HG02678 (cell line): Measurements from ENCODE around the gene MERTK.
A peak's percentile ranks its signal among the peaks of the same experiment; 100 is the strongest.
"Not testable (repeated sequence)": the region's sequence is repeated elsewhere in the genome, so short reads cannot be mapped to it uniquely, and the experiment has no call there.

ENCODE experiments used
- ATAC-seq: cut with Tn5 transposase; IDR thresholded peaks from one replicate; pipeline ENCODE4 v1.9.1; 2021; ENCODE audit warnings: mild to moderate bottlenecking, moderate library complexity; ENCODE audit not compliant: unreplicated experiment

The MERTK gene

DNA sequence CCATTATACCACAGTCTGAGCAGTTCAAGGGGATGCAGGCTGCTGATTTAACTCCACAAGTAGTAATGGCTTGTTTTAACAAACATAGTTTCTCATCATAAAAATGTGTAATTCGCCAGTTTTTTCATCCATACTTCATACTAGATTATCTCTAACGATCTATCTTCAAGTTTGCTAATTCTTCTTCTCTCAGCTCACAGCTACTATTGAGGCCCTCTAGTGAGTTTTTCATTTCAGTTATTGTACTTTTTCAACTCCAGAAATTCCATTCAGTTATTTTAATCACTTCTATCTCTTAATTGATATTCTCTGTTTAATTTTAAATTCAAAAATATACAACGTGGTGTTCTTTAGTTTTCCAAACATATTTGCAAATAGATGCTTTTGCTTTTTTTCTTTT is 136.5 kb downstream of the MERTK start:
- no peak for ATAC-seq

DNA sequence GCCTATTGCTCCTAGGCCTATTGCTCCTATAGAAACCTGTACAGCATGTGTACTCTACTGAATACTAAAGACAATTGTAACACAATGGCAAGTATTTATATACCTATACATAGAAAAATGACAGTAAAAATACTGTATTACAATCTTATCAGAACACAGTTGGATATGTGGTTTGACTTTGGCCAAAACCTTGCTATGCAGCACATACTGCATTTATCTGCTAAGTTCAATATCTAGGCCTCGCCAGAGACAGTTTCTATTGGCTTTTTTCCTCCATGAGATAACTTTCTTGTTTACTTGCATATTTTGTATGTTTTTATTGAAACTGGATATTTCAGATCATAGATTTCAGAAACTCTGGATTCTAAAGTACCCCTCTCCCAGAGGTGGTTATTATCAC is 137.4 kb downstream of the MERTK start:
- no peak for ATAC-seq

DNA sequence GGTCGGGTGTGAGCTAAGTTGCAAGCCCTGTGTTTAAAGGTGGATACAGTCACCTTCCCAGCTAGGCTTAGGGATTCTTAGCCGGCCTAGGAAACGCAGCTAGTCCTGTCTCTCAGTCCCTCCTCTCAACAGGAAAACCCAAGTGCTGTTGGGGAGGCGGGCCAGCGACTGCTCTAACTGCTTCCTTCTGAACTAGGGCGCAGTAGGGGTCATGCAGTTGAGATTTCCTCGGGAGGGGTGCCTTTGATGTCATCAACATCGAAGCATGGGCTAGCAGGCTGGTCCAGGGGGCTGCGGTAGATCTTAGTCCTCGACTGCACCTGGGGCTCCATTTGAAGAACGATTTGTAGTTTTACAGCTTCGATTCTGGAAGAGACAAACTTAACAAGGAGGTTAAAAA is 141.1 kb downstream of the MERTK start:
- ATAC-seq = not testable (repeated sequence)

DNA sequence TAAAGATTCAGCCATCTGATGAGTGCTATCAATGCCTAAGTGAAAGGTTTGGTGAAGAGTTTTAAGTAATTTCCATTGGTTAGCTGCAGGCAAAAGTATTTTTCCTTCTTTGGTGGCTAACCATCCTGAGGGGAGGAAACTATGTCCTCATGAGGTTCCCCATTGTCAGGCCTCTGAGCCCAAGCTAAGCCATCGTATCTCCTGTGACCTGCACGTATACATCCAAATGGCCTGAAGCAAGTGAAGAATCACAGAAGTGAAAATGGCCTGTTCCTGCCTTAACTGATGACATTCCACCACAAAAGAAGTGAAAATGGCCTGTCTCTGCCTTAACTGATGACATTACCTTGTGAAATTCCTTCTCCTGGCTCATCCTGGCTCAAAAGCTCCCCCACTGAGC is 141.7 kb downstream of the MERTK start:
- ATAC-seq = not testable (repeated sequence)

DNA sequence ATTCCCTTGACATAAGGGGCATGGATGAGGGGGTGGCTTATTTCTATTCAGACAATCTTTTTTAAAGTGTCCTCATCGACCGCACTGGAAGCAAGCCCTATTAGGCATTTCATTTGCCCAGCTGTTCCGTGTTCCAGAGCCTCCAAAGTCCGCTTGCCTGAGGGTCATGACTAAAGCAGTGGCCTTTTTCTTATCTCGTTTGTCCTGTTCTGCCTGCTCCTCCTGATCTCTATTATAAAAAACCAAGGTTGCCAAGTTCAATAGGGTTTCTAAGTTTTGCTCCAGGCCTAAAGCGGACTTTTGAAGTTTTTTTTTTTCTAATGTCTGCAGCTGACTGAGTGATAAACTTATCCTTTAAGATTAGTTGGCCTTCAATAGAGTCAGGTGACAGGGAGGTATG is 143.1 kb downstream of the MERTK start:
- not testable (repeated sequence) for ATAC-seq

DNA sequence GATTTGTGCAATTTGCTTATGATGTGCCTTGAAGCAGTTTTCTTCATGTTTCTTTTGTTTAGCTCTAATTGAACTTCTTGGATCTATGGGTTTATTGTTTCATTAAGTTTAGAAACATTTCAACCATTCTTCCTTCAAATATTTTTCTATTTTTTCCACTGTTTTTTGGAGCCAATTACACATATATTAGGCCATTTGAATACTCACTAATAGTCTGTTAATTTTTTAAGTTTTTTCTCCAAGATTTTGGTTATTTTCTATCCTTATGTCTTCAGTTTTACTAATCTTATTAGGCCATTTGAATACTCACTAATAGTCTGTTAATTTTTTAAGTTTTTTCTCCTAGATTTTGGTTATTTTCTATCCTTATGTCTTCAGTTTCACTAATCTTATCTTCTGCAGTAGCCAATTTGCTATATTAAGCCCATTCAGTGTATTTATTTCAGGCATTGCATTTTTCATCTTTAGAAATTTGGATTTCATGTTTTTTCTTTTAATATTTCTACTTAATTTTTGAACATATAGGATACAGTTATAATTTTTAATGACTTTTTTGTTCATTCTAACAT is 147.1 kb downstream of the MERTK start:
- no peak for ATAC-seq

DNA sequence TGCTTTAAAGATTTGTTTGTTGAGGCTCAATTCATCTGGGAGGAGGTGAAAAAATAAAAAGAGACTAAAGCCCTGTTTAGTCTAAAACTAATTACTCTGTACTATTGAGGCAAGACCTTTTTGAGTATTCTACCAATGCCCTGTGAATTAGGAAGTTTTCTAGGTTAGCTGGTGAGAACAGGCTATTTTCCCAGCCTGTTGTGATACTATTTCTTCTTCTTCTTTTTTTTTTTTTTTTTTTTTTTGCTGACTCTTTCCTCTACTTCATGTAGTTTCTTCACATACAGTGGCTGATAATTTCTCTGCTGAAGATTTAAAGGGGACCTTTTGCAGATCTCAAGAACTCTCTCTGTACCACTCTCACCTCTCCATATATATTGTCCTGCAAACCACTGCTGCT is 147.8 kb downstream of the MERTK start:
- ATAC-seq = no peak

DNA sequence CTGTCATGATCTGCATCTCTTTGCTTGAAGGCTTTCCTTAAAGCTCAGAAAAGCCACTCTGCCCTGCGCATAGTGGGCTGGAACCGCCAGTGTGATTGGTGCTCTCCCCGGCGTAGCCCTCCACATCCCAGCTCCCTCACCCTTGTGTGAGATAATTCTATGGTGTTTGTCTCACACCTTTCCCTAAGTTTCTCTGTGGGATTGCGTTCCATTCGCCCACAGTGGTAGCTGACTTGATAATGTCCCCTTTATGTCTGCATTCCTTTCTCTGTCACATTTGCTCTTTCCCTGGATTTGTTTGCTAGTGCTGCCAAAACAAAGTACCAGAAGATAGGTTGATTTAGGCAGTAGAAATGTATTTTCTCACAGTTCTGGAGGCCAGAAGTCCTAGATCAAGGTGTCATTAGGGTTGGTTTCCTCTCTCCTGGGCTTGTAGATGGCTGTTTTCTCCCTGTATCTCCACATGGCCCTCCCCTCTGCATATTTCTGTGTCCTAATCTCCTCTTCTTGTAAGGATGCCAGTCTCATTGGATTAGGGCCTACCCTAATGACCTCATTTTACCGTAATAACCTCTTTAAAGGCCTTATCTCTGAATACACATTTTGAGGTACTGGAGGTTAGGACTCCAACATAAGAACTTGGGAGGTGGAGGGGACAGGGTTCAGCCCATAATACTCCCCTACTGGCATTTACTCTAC is 149.3 kb downstream of the MERTK start:
- ATAC-seq = no peak

DNA sequence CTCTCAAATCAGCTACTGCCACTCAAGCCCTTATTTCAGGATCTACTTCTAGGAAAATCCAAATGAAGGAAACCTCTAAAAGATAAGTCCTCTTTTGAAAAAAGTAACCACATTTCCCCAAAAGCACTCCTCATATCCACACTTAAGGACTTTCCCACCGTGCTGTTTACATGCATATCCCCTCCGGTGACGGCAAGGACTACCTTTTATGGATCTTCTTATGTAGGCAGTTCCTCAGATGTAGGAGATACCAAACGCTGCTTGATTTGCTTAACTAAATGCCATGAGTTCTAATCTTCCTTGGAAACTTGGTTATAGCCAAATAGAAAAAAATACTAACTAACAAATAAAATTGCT is 149.8 kb downstream of the MERTK start:
- no peak for ATAC-seq

DNA sequence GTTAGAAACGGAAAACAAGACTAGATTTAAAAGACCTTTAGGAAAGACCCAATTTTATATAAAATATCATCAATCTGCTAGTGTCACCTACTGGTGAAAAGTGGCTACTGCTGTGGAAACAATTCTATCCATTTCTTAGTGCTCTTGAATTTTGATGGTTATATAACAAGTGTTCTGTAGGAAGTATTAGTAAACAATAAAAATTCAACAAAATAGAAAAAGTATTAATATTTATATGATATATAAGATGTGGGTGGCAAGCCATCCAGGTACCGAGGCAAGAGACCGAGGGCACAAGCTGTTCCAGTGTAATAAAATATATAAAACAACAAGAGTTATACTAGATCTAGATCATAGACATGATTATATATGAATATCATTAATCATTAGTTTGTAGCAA is 150.5 kb downstream of the MERTK start:
- no peak for ATAC-seq

DNA sequence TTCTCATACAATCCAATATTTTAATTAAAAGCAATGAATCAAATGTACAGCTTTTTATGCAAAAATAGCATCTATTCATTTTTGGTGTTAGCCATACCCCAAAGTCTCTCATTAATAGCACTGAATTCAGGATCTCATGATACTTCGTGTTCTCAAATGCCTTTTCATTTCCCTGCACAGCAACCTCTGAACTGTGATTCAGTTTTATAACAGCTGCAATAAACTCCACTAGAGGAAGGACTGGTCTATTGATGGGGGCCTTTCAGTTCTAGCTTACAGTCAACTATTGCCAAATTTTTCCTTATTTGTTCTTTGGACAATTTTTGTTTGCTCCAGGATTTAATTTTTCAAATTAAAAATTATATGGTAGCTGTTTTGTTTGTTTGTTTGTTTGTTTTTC is 151.9 kb downstream of the MERTK start:
- no peak for ATAC-seq

DNA sequence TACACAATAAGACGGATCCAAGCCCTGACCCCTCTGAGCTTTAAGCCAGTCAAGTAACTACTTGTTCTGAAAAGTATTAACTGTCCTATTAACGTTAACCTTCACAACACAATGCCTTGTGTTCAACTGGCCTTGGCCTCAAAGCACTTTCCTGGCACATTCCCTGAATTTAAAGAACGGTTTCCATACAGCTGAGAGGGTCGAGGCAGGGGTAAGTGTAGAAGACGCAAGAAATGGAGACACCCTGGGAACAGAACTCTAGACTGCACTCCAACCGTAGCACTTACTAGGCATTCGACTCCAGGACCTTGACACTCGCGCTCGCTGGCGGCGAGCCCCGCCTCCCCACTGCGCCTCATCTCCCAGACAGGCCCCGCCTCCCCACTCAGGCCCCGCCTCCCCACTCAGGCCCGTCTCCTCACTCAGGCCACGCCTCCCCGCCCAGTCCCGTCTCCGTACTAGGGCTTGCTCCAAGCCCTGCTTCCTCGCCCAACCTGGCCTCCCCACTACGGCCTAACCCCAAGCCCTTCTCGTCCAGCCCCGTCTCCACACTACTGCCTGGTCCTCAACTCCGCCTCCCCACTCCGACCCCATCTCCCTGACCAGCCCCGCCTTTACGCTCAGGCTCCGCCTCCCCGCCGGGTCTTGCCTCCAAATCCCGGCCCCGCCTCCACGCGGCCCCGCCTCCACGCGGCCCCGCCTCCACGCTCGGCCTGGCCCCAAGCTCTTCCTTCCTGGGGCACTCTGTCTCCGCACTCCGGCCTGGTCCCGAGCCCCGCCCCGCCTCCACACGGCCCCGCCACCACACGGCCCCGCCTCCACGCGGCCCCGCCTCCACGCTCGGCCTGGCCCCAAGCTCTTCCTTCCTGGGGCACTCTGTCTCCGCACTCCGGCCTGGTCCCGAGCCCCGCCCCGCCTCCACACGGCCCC is 155.8 kb downstream of the MERTK start:
- peak; percentile 66 for ATAC-seq

DNA sequence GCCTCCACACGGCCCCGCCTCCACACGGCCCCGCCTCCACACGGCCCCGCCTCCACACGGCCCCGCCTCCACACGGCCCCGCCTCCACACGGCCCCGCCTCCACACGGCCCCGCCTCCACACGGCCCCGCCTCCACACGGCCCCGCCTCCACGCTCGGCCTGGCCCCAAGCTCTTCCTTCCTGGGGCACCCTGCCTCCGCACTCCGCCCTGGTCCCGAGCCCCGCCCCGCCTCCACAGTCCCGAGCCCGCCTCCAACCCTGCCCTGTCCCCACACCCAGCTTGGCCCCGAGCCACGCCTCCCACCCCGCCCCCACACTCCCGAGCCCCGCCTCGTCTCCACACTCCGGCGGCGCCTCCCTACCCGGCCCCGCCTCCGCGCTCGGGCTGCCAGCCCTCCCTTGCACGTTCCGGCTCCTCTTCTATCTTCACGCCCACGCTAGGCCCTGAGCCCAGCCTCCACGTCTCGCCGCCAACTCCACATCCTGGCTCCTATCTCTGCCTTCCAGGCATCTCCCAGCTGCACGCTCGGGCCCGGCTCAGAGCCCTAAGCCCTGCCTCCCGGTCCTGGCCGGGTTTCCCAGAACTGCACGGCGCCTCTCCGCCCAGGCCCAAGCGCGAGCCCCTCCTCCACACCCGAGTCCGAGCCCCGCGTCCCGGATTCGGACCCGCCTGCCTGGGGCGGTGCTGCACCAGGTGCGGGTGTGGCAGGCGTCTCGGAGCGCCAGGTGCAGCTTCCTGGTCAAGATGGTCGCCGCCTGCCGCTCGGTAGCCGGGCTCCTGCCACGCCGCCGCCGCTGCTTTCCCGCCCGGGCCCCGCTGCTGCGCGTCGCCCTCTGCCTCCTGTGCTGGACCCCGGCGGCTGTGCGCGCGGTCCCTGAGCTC is 156.7 kb downstream of the MERTK start, which contains the start of gene TMEM87B:
TSS of gene TMEM87B (plus strand) at position 423 of the 883 bp plus-strand sequence. CDS start at position 746, 323 bp downstream.
- ATAC-seq = peak; percentile 53

DNA sequence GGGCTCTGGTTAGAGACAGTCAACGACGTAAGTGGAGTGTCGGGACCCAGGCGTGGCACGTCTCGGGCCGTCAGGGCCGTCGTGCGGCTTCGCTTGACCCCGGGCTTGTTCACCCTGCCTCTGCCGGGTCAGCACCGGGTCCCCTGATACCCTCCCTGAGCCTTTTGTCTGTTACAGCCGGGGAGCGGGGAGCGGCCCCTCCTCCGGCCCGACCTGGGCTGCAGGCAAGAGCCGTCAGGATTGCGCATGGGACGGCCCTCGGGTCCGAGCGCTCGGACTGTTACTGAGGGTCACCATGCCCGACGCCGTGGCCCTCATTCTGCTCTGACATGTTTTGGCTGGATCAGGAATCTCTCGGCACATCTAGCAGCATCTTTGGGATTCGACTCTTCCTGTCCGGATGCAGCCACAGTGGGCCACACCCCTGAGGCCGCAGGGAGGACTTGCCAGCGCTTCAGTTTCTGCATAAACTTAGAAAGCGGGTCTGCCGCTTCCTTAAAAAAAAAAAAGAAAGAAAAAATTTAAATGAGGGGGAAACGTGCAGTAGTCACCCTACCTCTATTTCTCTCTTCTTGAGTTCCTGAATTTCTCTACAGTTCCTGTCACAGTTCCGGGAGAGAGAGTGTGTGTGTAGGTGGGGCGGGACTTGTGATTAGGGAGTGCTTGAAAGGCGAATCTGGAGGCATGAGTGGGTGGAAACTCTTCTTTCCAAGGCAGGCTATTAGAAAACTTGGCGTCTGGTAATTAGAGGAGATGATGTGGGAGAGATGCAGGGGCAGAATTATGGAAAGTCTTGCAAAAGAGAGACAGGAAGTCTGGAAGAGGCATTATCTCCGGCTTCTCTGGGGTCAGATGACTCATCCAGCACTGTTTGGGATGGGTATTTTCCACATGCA is 157.6 kb downstream of the MERTK start:
- no peak for ATAC-seq

DNA sequence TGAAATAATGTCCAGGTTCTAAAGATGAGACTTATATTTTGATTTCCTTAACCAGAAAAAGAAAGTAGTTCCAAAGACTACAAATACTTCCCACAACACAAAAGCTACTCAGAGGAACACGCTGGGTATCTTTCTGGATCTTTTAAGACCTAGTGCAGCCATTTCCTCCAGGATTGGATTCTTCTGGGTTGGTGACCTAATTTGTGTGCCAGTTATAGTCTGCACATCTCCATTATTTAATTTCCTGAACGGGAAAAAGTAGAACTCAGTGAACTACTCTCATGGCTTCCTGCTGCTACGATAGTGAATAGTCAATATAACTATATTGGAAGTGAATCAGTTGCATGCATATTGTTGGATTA is 158.2 kb downstream of the MERTK start:
- no peak for ATAC-seq

DNA sequence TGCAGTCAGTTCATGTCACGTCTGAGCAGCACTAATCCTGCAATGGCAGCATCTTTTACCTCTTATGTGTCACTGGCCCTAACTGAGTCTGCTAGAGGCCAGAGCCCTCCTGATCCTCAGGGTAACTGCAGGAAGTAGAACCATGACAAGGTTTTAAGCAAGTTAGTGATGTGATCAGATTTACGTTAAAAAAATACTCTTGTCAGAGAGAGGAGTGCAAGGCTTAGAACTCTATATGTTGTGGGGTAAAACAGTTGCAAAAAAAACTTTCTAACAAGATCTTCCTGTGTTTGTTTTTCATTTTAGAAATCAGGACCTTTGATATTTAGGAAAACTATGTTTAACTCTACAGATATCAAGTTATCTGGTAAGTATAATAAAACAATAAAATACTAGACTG is 161.3 kb downstream of the MERTK start:
- no peak for ATAC-seq

DNA sequence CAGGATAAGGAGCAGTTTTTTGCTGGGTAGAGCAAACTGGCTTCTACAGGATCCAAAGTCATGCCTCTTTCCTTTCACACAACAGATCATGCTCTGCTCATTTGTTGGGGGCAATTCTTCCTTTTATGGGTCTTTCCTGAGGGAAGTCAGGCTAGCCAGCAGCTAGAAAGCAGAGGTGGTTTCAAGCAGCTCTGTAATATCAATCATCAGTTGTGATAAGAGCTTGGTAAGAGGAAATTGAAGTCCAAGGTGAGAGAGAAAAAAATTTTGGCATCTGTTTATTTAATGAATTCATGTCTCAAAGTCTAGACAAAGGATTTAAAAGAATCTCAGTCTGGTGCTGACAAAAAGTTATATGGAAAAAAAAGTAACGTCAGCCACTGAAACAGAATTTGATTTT is 162.9 kb downstream of the MERTK start:
- no peak for ATAC-seq

DNA sequence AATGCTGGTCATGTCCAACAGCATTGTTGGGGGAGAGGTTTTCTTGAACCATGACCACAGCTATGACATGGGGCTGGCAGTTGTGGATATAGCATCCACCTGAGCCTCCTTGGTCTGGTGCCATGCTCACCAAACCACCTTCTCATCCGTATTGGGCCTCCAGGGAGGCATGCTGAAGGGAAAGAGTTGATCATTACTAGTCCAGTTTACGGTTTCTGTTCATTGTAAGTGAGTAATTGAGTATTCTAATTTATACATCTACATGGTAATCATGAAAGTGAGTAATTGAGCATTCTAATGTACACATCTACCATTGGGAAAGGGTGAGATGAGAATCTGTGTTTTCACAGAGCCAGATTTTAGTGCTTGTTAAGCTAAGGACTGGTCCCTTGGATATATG is 163.4 kb downstream of the MERTK start:
- no peak for ATAC-seq

DNA sequence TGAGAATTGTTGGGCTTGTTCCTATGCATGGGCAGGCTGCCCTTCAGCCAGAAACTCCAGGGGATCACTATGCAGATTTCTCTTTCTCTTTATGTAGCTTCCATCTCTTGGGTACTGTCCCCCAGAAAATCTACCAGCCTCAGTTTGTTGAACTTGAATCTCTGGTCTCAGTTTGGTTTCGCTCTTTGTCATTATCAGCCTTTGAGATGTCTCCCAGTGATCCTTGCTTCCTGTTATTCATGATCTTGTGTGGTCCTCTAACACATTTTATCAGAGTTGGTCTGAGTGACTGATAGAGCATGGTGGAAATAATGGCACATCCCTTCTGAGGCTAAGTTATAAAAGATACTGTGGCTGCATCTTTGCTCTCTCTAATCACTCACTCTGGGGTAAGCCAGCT is 164.5 kb downstream of the MERTK start:
- ATAC-seq = no peak

DNA sequence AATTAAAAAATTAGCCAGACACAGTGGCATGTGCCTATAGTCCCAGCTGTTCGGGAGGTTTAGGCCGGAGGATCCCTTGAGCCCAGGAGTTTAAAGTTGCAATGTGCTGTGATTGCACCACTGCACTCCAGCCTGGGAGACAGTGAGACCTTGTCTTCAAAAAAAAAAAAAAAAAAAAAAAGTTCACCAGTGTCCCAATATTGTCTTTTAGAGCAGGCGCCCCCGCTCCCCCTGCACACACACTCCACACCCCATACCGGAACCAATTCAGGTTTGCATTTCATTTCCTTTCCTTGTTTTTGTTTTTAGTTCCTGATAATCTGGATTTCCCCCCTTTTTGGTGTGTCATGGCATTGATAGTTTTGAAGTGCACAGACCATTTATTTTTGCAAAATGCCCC is 167.1 kb downstream of the MERTK start:
- ATAC-seq = no peak
